ENCODE measurements around the gene SLC11A1. TPM values are rescaled to one million over a fixed set of nuclear protein-coding genes. Genes with fewer than 3 reads are reported as not detected.

SLC11A1 gene
- total and polyA plus RNA-seq, 2 donors (not counting 1 experiment from before 2014, with no cell fraction given), result 6.5 to 65.3 TPM

- Histone ChIP-seq H3K4me1 (ENCODE audit: control insufficient read depth in 2 of 2, insufficient read depth in 2 of 2, low read length in 2 of 2) (peaks cover 0 to 7% of the 10 kb centered on the region in 2 donors), H2AFZ (ENCODE audit: insufficient read depth, low read depth, low read length, poor library complexity, severe bottlenecking) (no peak overlapping the region), H3K9me3 (ENCODE audit: control extremely low read depth in 1 of 3, control insufficient read depth in 2 of 3, insufficient read depth in 1 of 3, low read length in 2 of 3) (no peaks in the 10 kb centered on the region), H3K4me3 (ENCODE audit: control extremely low read depth in 1 of 5, extremely low read depth in 1 of 5, insufficient read depth in 1 of 5, low read depth in 2 of 5, low read length in 4 of 5) (no peak overlapping the region), H3K27ac (ENCODE audit: low read length in 2 of 2) (no peak overlapping the region), H3K27me3 (replicated peaks in 1 of 4; ENCODE audit: control extremely low read depth in 1 of 4, control insufficient read depth in 3 of 4, insufficient read depth in 4 of 4, low read length in 3 of 4) (no peaks in the 10 kb centered on the region), H3K9ac (ENCODE audit: low read length) (no peak overlapping the region), H4K20me1 (ENCODE audit: control insufficient read depth, insufficient read depth, low read length, poor library complexity, severe bottlenecking) (no peaks in the 10 kb centered on the region), H3K4me2 (replicated peaks; ENCODE audit: low read depth, low read length, poor library complexity, severe bottlenecking) (no peak overlapping the region), H3K36me3 (replicated peaks in 1 of 2; ENCODE audit: control extremely low read depth in 1 of 2, control insufficient read depth in 1 of 2, extremely low read depth in 1 of 2, insufficient read depth in 2 of 2, low read length in 1 of 2) (no peaks in the 10 kb centered on the region), H3K79me2 (ENCODE audit: control insufficient read depth, insufficient read depth, low read length) (no peaks in the 10 kb centered on the region)
- Mint-ChIP-seq H3K27ac (no peak overlapping the region), H3K27me3 (no peaks in the 10 kb centered on the region), H3K4me3 (no peak overlapping the region), H3K9me3 (ENCODE audit: insufficient read depth) (no peaks in the 10 kb centered on the region), H3K4me1 (peaks cover 4% of the 10 kb centered on the region)
- DNase-seq, result no peak
- WGBS (ENCODE audit: insufficient coverage), result 93% methylated on average over 2 of the region's 4 CpGs
- no peak for TF ChIP-seq EZH2 (IDR thresholded peaks at IDR 0.05; ENCODE audit: borderline replicate concordance, insufficient read depth, low read depth, low read length, poor library complexity, severe bottlenecking)
- TF ChIP-seq, protein P1, sequence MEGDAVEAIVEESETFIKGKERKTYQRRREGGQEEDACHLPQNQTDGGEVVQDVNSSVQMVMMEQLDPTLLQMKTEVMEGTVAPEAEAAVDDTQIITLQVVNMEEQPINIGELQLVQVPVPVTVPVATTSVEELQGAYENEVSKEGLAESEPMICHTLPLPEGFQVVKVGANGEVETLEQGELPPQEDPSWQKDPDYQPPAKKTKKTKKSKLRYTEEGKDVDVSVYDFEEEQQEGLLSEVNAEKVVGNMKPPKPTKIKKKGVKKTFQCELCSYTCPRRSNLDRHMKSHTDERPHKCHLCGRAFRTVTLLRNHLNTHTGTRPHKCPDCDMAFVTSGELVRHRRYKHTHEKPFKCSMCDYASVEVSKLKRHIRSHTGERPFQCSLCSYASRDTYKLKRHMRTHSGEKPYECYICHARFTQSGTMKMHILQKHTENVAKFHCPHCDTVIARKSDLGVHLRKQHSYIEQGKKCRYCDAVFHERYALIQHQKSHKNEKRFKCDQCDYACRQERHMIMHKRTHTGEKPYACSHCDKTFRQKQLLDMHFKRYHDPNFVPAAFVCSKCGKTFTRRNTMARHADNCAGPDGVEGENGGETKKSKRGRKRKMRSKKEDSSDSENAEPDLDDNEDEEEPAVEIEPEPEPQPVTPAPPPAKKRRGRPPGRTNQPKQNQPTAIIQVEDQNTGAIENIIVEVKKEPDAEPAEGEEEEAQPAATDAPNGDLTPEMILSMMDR (IDR thresholded peaks at IDR 0.05), result no peak
- ATAC-seq (ENCODE audit: low read depth), result no peak
- ChIA-PET CTCF (interaction anchor here (0.6 kb wide), 1 partner anchor 103 kb away, joined by 5 read pairs; no protein-coding TSS in a partner anchor), POLR2A (interaction anchor here (1.9 kb wide), 1 partner anchor 90 kb away, joined by 6 read pairs; the partner anchor contains the start of genes AAMP and PNKD)
- intact Hi-C loops (cut with micrococcal nuclease), result no loop called here
Measured at GRCh38 chr2:218360453-218360852, 21.6 kb upstream of the SLC11A1 start.

- Mint-ChIP-seq H3K4me3 (no peak overlapping the region), H3K27me3 (no peaks in the 10 kb centered on the region), H3K4me1 (no peaks in the 10 kb centered on the region), H3K27ac (no peak overlapping the region), H3K9me3 (ENCODE audit: insufficient read depth) (no peaks in the 10 kb centered on the region)
- H3K9me3 ChIP-seq (ENCODE audit: control extremely low read depth in 1 of 3, control insufficient read depth in 2 of 3, insufficient read depth in 1 of 3, low read length in 2 of 3), result peaks cover 0 to 10% (median 2%) of the 10 kb centered on the region in 3 donors
- TF ChIP-seq EZH2 (IDR thresholded peaks at IDR 0.05; ENCODE audit: borderline replicate concordance, insufficient read depth, low read depth, low read length, poor library complexity, severe bottlenecking), result no peak
- TF ChIP-seq, protein P1 (IDR thresholded peaks at IDR 0.05), result no peak
- intact Hi-C loops (cut with micrococcal nuclease), result no loop called here
- H2AFZ ChIP-seq (ENCODE audit: insufficient read depth, low read depth, low read length, poor library complexity, severe bottlenecking), result no peak overlapping the region
- no peaks in the 10 kb centered on the region for H4K20me1 ChIP-seq (ENCODE audit: control insufficient read depth, insufficient read depth, low read length, poor library complexity, severe bottlenecking)
- WGBS (ENCODE audit: insufficient coverage), result 80% methylated on average over 8 of the region's 8 CpGs
- DNase-seq (no peak), ATAC-seq (ENCODE audit: low read depth) (no peak)
- peaks cover 0 to 6% of the 10 kb centered on the region in 2 donors for H3K4me1 ChIP-seq (ENCODE audit: control insufficient read depth in 2 of 2, insufficient read depth in 2 of 2, low read length in 2 of 2)
- no peak overlapping the region for H3K4me2 ChIP-seq (replicated peaks; ENCODE audit: low read depth, low read length, poor library complexity, severe bottlenecking)
- H3K27ac ChIP-seq (ENCODE audit: low read length in 2 of 2), result no peak overlapping the region
- ChIA-PET CTCF (no interaction called here), POLR2A (no interaction called here)
- H3K79me2 ChIP-seq (ENCODE audit: control insufficient read depth, insufficient read depth, low read length), result no peaks in the 10 kb centered on the region
- H3K36me3 ChIP-seq (replicated peaks in 1 of 2; ENCODE audit: control extremely low read depth in 1 of 2, control insufficient read depth in 1 of 2, extremely low read depth in 1 of 2, insufficient read depth in 2 of 2, low read length in 1 of 2), result no peaks in the 10 kb centered on the region
- no peaks in the 10 kb centered on the region for H3K27me3 ChIP-seq (replicated peaks in 1 of 4; ENCODE audit: control extremely low read depth in 1 of 4, control insufficient read depth in 3 of 4, insufficient read depth in 4 of 4, low read length in 3 of 4)
- H3K4me3 ChIP-seq (ENCODE audit: control extremely low read depth in 1 of 5, extremely low read depth in 1 of 5, insufficient read depth in 1 of 5, low read depth in 2 of 5, low read length in 4 of 5), result no peak overlapping the region
- H3K9ac ChIP-seq (ENCODE audit: low read length), result no peak overlapping the region
Measured at GRCh38 chr2:218362606-218363005, 19.5 kb upstream of the SLC11A1 start.

Data from B cell (primary cell).